Nephron progenitor cell (in vitro differentiated cells): ENCODE data around the gene STIM2.

Experiments used
- DNase-seq: peaks from one replicate; pipeline ENCODE4 v3.0.0; 2021
- H3K27ac Mint-ChIP-seq: 2 replicates; pipeline ENCODE4 v1.8.0; 2021; ENCODE audit warnings: mild to moderate bottlenecking, moderate library complexity, mixed read lengths
- H3K27me3 Mint-ChIP-seq: 2 replicates; pipeline ENCODE4 v1.8.0; 2021; ENCODE audit warnings: mild to moderate bottlenecking, low read depth, mixed read lengths; ENCODE audit not compliant: poor library complexity
- H3K36me3 Mint-ChIP-seq: 2 replicates; pipeline ENCODE4 v1.8.0; 2021; ENCODE audit warnings: low read depth, mixed read lengths
- H3K4me1 Mint-ChIP-seq: 2 replicates; pipeline ENCODE4 v1.8.0; 2021; ENCODE audit warnings: mixed read lengths
- H3K4me3 Mint-ChIP-seq: 2 replicates; pipeline ENCODE4 v1.8.0; 2021; ENCODE audit warnings: mild to moderate bottlenecking, moderate library complexity, mixed read lengths
- H3K9me3 Mint-ChIP-seq: 2 replicates; pipeline ENCODE4 v1.8.0; 2021; ENCODE audit warnings: mild to moderate bottlenecking, moderate library complexity, mixed read lengths
- CTCF ChIP-seq: fragments of 200-600 bp; sonication (generic); IDR thresholded peaks from 2 replicates; pipeline ENCODE4 v1.5.0; 2021; ENCODE audit warnings: antibody characterized with exemption

Gene STIM2

GRCh38 chr4:26857278-26858034 is 3.2 kb upstream of the STIM2 start:
- Mint-ChIP-seq H3K36me3 (no peaks in the 10 kb centered on the region), H3K4me3 (peak overlapping the region; percentile 86), H3K4me1 (peaks cover 42% of the 10 kb centered on the region), H3K9me3 (no peaks in the 10 kb centered on the region), H3K27ac (peak overlapping the region; percentile 86), H3K27me3 (peaks cover 7% of the 10 kb centered on the region)
- TF ChIP-seq CTCF: no peak
- DNase-seq: peak; percentile 86

DNA sequence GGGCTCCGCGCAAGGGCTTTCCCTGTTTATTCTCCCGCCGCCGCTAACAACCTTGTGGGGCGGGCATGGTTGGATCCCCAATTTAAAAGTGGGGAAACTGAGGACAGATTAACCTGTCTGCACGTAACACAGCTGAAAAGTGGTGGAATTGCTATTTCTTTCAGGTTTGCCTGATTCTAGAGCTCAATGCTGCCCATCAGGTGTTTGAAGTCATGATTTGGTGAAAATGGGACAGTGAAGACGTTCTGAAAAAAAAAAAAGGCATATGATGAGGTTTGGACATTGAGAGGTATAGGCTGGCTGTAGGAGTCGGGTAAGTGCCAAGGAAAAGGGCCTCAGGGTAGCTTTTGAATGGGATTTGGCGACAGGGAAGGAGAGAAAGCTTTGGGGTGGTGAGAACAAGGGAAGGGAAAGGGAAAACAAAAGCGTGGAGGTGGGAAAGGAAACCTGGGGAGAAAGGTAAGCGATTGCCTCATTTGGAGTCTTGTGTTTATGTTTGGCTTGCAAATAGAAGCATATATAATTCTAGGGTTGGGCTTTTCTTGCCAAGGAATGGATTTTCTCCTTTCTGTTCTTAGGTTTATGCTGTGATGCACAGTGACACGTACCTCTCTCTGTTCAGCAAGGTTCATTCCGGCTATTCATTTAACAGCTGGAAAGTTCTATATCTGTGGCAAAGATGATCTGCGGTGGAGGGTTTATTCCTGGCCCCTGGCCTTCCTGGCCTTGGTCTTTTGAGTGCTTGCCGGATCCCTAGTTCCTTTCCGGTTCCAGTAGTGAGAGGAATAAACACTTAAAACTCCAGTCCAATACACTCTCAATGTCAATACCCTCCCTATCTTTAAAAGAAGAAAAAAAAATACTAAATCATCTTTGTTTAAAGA is 2.4 kb upstream of the STIM2 start:
- Mint-ChIP-seq H3K27me3 (peaks cover 7% of the 10 kb centered on the region), H3K4me1 (peaks cover 48% of the 10 kb centered on the region), H3K27ac (no peak overlapping the region), H3K36me3 (no peaks in the 10 kb centered on the region), H3K4me3 (peak overlapping the region; percentile 86), H3K9me3 (no peaks in the 10 kb centered on the region)
- no peak for DNase-seq
- TF ChIP-seq CTCF: no peak

DNA sequence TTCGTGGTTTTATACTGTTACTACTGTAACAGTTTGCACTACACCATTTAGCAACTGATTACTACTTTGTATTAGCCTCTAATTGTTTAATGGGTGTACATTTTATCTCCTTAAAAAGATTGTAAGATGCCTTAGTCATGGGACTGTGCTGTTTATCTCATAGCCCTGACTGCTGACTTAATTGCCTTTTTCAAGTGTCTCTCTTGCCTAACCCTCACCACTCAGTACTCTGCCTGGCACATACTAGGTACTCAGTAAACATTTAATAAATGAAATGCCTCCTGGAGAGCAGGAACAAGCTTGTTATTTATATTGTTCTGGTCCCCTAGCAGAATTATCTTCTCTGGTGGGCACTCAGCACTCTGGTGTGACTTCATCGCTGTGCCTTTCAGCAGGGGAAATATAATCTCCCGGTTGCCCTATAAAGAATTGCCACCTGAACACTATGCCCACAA is 1.7 kb upstream of the STIM2 start:
- Mint-ChIP-seq H3K4me1 (peaks cover 55% of the 10 kb centered on the region), H3K9me3 (no peaks in the 10 kb centered on the region), H3K36me3 (no peaks in the 10 kb centered on the region), H3K4me3 (peak overlapping the region; percentile 86), H3K27ac (no peak overlapping the region), H3K27me3 (peaks cover 7% of the 10 kb centered on the region)
- no peak for DNase-seq
- no peak for TF ChIP-seq CTCF

DNA sequence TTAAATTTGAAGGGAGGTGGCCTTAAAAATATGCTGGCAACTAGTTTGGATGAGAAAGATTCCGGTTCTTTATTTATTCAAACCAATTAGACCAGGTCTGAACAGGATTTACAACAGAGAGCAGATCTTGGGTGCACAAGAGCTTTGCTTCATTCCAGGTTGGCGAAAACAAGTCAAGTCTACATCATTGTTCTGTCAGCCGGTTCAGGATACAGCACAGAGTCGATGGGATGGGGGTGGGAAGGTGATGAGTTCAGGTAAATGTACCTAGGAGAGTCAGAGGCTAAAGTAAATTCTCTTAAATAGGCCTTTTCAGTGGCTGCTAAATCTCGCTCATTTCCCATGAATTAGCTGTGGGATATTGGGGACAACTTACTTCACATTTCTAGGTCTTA is 882 bp upstream of the STIM2 start:
- Mint-ChIP-seq H3K36me3 (no peaks in the 10 kb centered on the region), H3K4me3 (peak overlapping the region; percentile 86), H3K27me3 (peaks cover 1% of the 10 kb centered on the region), H3K9me3 (no peaks in the 10 kb centered on the region), H3K27ac (peak overlapping the region; percentile 88), H3K4me1 (peaks cover 60% of the 10 kb centered on the region)
- TF ChIP-seq CTCF: no peak
- no peak for DNase-seq

- H3K27me3 Mint-ChIP-seq: no peaks in the 10 kb centered on the region
- no peaks in the 10 kb centered on the region for H3K36me3 Mint-ChIP-seq
- no peak for TF ChIP-seq CTCF
- H3K4me3 Mint-ChIP-seq: peak overlapping the region; percentile 92
- H3K9me3 Mint-ChIP-seq: no peaks in the 10 kb centered on the region
- H3K27ac Mint-ChIP-seq: peak overlapping the region; percentile 40
- DNase-seq: peak; percentile 74
- H3K4me1 Mint-ChIP-seq: peaks cover 65% of the 10 kb centered on the region
These were observed 337 bp downstream of the STIM2 start for GRCh38 chr4:26860922-26861433.
